D721Med (cell line): ENCODE results near the gene ACP7.

Experiments used
- DNase-seq: peaks from one replicate; pipeline ENCODE4 v3.0.0; 2011; ENCODE audit warnings: low spot score; ENCODE audit not compliant: insufficient read length
- FAIRE-seq: peaks from 2 replicates; lab custom pipeline; 2011; peaks lifted over from hg19 to GRCh38; lab: Jason Lieb, UNC
- TF ChIP-seq, protein P1 (sequence below): IDR thresholded peaks from 2 replicates; pipeline ENCODE4 v1.5.1; 2012; ENCODE audit warnings: mild to moderate bottlenecking, control low read depth; ENCODE audit not compliant: insufficient read depth; ENCODE audit errors: missing control alignments

The ACP7 gene

DNA sequence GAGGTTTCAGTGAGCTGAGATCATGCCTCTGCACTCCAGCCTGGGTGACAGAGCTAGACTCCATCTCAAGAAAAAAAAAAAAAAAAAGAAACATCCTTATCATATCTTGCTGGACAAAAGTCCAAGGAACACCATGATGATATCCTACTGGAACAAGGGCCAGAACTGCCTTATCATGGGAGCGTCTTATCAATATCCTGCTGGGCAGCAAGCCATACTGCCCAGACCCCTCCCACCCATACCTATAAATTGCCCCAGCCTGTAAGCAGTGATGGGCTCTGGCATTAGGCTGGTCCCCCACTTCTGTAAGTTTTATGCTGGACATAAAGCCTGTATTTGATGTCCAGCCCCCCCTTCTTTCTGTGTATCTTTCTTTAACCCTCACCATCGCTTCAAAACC, 37.1 kb upstream of the ACP7 start:
- DNase-seq (no peak), FAIRE-seq (no peak)
- TF ChIP-seq, protein P1, sequence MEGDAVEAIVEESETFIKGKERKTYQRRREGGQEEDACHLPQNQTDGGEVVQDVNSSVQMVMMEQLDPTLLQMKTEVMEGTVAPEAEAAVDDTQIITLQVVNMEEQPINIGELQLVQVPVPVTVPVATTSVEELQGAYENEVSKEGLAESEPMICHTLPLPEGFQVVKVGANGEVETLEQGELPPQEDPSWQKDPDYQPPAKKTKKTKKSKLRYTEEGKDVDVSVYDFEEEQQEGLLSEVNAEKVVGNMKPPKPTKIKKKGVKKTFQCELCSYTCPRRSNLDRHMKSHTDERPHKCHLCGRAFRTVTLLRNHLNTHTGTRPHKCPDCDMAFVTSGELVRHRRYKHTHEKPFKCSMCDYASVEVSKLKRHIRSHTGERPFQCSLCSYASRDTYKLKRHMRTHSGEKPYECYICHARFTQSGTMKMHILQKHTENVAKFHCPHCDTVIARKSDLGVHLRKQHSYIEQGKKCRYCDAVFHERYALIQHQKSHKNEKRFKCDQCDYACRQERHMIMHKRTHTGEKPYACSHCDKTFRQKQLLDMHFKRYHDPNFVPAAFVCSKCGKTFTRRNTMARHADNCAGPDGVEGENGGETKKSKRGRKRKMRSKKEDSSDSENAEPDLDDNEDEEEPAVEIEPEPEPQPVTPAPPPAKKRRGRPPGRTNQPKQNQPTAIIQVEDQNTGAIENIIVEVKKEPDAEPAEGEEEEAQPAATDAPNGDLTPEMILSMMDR = no peak

DNA sequence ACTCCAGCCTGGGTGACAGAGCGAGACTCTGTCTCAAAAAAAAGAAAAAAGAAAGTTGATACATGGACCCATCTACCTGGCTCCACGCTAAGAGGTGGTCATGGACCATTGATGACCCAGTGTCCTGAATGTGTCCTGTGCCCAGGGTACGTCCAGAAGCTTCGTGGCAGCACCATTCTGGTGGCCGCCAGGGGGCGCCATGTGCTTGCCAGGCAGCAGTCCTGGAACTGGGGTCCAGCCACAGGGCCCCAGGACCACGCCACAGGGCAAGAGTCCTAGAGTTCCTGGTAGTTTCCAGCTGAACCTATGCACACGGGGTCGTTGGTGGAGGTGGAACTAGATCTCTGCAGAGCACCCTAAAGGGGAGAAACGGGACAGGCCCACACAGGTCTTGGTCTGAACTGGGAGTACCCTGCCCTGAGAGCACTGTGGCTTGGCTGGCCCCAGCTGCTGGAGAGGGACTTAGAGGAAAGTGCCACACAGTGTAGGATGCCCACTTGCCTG, 31.9 kb upstream of the ACP7 start:
- no peak for DNase-seq
- FAIRE-seq = no peak
- TF ChIP-seq, protein P1 = peak; percentile 61

DNA sequence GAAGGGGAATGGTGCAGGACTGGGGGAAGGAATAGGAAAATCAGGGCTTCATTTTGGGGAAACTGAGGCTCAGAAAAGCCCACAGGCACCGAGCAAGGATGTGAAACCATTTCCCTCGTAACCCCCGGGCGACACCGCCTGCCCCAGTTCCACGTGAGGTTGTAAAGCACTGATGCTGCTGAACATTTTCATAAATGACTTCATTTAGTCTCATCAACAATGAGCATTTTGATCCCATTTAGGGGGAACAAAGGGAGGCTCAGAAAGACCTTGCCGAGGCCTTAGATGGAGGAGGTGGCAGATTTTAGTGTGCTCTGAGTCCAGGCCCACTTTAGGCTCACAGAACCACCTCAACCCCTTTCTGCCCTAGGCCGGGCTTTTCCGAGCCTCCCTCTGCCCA, 31.3 kb upstream of the ACP7 start:
- TF ChIP-seq, protein P1 = no peak
- DNase-seq = no peak
- FAIRE-seq = no peak

DNA sequence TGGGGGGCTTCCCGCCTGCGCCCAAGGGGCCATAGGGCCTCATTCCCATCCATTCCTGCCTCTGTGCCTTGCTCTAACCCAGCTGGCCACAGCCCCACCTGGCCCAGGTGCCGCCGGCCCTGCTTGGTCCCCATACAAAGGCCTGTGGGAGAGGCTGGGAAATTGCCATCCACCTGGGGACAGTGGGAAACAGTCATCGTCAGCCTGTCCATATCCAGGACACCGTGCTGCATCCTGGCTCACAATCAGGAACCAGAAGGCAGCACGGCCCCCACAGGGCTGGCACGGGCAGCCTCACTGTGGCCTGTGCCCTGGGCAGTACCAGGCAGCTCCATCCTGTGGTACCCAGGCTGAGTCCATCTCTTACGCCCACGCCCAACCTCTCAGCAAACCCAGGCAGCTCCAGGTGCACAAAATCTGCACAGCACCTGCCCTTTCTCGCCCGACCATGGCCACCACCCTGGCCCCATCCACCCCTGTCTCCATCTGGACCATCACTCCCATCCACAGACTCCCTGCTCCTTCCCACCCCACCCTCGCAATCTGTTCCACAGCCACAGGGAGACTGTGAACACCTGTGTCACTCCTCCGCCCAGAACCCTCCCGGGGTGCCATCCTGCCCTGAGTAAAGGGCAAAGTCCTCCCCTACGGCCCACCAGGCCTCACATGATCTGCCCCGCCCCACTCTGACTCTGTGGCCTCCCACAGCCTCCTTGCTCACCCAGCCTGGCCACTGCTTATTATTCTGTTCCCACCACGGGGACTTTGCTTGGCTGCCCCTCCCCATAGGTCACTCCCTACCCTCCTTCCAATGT, 30.7 kb upstream of the ACP7 start:
- FAIRE-seq = no peak

DNA sequence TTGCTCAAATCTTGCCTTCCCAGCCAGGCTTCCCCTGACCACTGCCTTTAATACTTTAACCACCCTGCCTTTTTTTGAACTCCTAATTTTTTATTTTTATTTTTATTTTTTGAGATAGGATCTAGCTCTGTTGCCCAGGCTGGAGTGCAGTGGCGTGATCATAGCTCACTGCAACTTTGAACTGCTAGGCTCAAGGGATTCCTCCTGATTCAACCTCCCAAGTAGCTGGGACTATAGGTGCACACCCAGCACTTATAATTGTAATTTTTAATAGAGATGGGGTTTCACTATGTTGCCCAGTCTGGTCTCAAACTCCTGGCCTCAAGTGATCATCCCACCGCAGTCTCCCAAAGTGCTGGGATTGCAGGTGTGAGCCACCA, 30.1 kb upstream of the ACP7 start:
- DNase-seq = no peak
- FAIRE-seq = no peak

More for the DNA sequence above, 30.7 kb upstream of the ACP7 start:
- DNase-seq = no peak
- TF ChIP-seq, protein P1 = no peak

DNA sequence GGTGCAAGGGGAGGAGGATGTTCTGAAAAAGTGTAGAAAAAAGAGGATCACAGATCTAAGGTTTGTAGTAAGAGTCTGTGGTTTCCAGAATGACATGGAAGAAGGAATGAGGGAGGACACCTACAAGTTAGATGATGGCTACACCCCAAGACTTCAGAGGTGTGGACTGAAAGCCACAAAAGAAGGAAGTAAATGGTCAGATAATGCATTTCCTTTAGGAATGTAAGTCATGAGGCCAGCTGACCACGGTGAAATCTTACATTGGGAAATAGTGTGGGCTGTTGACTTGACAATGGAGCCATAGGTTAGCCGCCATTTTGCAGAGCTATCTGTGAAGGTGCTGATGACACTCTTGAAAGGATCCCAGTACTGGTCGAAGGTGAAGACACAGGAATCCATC, 26.6 kb upstream of the ACP7 start:
- DNase-seq (no peak), FAIRE-seq (no peak)
- TF ChIP-seq, protein P1 = no peak

More for the DNA sequence above, 30.1 kb upstream of the ACP7 start:
- TF ChIP-seq, protein P1 = no peak

DNA sequence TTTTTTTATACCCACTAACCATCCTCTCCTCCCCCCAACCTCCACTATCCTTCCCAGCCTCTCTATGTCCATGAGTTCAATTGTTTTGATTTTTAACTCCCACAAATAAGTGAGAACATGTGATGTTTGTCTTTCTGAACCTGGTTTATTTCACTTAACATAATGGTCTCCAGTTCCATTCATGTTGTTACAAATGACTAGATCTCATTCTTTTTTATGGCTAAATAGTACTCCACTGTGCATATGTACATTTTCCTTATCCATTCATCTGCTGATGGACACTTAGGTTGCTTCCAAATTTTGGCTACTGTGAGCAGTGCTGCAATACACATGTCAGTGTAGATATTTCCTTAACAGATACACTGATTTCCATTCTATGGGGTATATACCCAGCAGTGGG, 24.9 kb upstream of the ACP7 start:
- no peak for DNase-seq
- TF ChIP-seq, protein P1 = no peak
- FAIRE-seq = no peak
